SU-DHL-6 (cell line): Measurements from ENCODE around the gene UTRN.

Experiments used
- EZH2phosphoT487 ChIP-seq: fragments of 200-600 bp; sonication (generic), shearing (Covaris generic); conservative IDR thresholded peaks from 2 replicates; pipeline ENCODE4 v1.6.1; 2018; ENCODE audit warnings: mild to moderate bottlenecking, antibody characterized with exemption, low read length, moderate library complexity, mixed read lengths
- TF ChIP-seq, protein P1 (sequence below): fragments of 200-600 bp; sonication (generic); IDR thresholded peaks from one replicate; pipeline ENCODE4 v1.5.1; 2017; ENCODE audit warnings: antibody characterized with exemption, mild to moderate bottlenecking, low read length, moderate library complexity; ENCODE audit not compliant: insufficient read depth, poor library complexity, severe bottlenecking

- TF ChIP-seq, protein P1, sequence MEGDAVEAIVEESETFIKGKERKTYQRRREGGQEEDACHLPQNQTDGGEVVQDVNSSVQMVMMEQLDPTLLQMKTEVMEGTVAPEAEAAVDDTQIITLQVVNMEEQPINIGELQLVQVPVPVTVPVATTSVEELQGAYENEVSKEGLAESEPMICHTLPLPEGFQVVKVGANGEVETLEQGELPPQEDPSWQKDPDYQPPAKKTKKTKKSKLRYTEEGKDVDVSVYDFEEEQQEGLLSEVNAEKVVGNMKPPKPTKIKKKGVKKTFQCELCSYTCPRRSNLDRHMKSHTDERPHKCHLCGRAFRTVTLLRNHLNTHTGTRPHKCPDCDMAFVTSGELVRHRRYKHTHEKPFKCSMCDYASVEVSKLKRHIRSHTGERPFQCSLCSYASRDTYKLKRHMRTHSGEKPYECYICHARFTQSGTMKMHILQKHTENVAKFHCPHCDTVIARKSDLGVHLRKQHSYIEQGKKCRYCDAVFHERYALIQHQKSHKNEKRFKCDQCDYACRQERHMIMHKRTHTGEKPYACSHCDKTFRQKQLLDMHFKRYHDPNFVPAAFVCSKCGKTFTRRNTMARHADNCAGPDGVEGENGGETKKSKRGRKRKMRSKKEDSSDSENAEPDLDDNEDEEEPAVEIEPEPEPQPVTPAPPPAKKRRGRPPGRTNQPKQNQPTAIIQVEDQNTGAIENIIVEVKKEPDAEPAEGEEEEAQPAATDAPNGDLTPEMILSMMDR, result no peak
- no peak for TF ChIP-seq EZH2phosphoT487
These were observed 22.4 kb upstream of the UTRN start for GRCh38 chr6:144262470-144263369.
